Activated CD8-positive, alpha-beta T cell treated with anti-CD3 and anti-CD28 coated beads for 36 hours (primary cell): ENCODE results near the gene KIRREL3. TPM values are rescaled to one million over a fixed set of nuclear protein-coding genes. Genes with fewer than 3 reads are reported as not detected.

Experiments
- ATAC-seq: fragments of 200-7000 bp; cut with Tn5 transposase; one replicate; pipeline ENCODE4 v1.10.0; 2021; ENCODE audit warnings: mild to moderate bottlenecking, moderate library complexity
- CTCF ChIA-PET: fragments of 350-600 bp; sonication (Branson Sonifier 250); formaldehyde crosslinking; loops from one replicate; lab custom pipeline; 2021; ENCODE audit warnings: antibody characterized with exemption; lab: Charles Lee
- POLR2A ChIA-PET: fragments of 350-600 bp; sonication (Branson Sonifier 250); formaldehyde crosslinking; loops from one replicate; lab custom pipeline; 2021; ENCODE audit warnings: antibody characterized with exemption; lab: Charles Lee
- DNase-seq: peaks from one replicate; pipeline ENCODE4 v3.0.0-alpha.2; 2020
- H3K27ac Mint-ChIP-seq: one replicate; pipeline ENCODE4 v1.8.0; 2021; ENCODE audit warnings: mild to moderate bottlenecking, mixed read lengths
- H3K27me3 Mint-ChIP-seq: one replicate; pipeline ENCODE4 v1.8.0; 2021; ENCODE audit warnings: mixed read lengths
- H3K36me3 Mint-ChIP-seq: one replicate; pipeline ENCODE4 v1.8.0; 2021; ENCODE audit warnings: low read depth, mixed read lengths
- H3K4me1 Mint-ChIP-seq: one replicate; pipeline ENCODE4 v1.8.0; 2021; ENCODE audit warnings: low read depth, mixed read lengths
- H3K4me3 Mint-ChIP-seq: one replicate; pipeline ENCODE4 v1.8.0; 2021; ENCODE audit warnings: mild to moderate bottlenecking, moderate library complexity, mixed read lengths
- H3K9me3 Mint-ChIP-seq: one replicate; pipeline ENCODE4 v1.8.0; 2021; ENCODE audit warnings: mixed read lengths
- CTCF ChIP-seq: fragments of 200-600 bp; IDR thresholded peaks from one replicate; pipeline ENCODE4 v1.8.0; 2022; ENCODE audit warnings: antibody characterized with exemption, mild to moderate bottlenecking
- intact Hi-C: fragments of 100-400 bp; cut with micrococcal nuclease; formaldehyde crosslinking; loops from one replicate; pipeline ENCODE4 v1.10.0; 2022
- total RNA-seq, 2 experiments: library from RNA; stranded (reverse); gene quantifications; one replicate each; pipeline ENCODE4 v1.2.3, GENCODE V29; 2021

Gene KIRREL3
- total RNA-seq, 2 experiments from 2014 or later, result not detected

- no peaks in the 10 kb centered on the region for H3K9me3 Mint-ChIP-seq
- CTCF ChIA-PET, result no interaction called here
- H3K27ac Mint-ChIP-seq, result no peak overlapping the region
- intact Hi-C loops, result no loop called here
- H3K4me3 Mint-ChIP-seq, result no peak overlapping the region
- no peak for TF ChIP-seq CTCF
- DNase-seq (no peak), ATAC-seq (no peak)
- peaks cover 18% of the 10 kb centered on the region for H3K27me3 Mint-ChIP-seq
- POLR2A ChIA-PET, result no interaction called here
- no peaks in the 10 kb centered on the region for H3K4me1 Mint-ChIP-seq
- H3K36me3 Mint-ChIP-seq, result no peaks in the 10 kb centered on the region
Measured at GRCh38 chr11:126498281-126498680, 502.3 kb downstream of the KIRREL3 start.

DNA sequence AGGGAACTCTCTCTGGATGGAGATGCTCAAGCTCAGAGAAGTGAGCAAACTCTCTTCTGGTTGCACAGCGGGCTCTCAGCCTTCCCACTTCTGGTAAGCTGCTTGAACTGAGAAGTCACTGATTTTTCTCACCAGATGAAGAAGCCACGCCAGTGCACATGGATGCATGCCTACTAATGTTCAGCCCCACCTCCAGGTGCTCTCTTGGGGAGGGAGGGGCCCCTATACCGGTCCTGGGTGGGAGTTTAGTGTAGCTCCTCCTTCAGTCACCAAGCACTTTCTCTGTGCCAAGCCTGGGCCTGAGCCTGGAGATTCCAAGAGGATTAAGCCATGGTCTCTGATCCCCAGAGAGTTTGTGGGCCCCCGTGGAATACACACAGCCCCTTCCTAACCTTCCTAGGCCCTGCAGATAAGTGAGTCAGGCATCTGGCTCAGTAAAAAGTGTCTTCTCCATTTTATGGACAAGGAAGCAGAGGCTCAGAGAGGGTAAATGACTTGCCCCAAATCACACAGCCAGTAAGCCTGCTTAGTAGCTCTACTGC is 502.9 kb downstream of the KIRREL3 start:
- CTCF ChIA-PET, result interaction anchor here (0.8 kb wide), 1 partner anchor 17 kb away, joined by 4 read pairs; no protein-coding TSS in a partner anchor
- Mint-ChIP-seq H3K36me3 (no peaks in the 10 kb centered on the region), H3K9me3 (no peaks in the 10 kb centered on the region), H3K4me1 (no peaks in the 10 kb centered on the region), H3K4me3 (no peak overlapping the region), H3K27me3 (peaks cover 18% of the 10 kb centered on the region), H3K27ac (no peak overlapping the region)
- POLR2A ChIA-PET, result no interaction called here
- ATAC-seq, result no peak
- intact Hi-C loops, result no loop called here
- no peak for TF ChIP-seq CTCF
- DNase-seq, result no peak

DNA sequence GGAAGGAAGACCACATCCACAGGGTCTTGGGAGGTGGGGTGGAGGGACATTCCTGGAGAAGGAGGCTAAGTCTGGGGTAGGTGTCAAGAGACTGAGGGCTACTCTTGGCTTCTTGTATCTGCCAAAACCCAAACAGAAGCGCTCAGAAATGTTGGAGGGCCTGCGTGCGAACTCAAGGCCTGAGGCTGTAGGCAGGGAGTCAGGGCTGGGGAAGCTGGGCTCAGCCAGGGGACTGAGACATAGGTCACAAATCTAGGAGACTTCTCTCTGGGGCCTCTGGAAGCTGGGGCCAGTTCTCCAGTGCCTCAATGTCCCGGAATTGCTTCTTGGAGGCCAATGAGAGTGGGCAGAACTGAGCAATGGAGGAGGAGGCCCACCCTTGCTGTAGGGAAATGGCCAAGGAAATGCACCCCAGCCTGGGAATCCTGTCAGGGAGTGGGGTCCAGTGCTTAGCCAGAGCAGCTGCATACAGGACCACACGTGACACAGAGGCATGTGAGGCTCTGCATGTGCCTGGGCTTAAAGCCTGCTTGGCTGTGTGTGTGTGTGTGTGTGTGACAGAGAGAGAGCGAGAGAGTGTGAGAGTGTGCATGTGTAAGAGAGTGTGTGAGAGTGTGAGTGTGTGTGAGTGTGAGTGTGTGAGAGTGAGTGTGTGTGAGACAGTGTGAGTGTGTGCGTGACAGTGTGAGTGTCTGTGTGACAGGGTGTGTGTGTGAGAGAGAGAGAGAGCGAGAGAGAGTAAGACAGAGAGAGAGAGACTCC is 503.8 kb downstream of the KIRREL3 start:
- intact Hi-C loops, result no loop called here
- H3K27me3 Mint-ChIP-seq, result peaks cover 14% of the 10 kb centered on the region
- TF ChIP-seq CTCF, result no peak
- DNase-seq, result no peak
- H3K4me3 Mint-ChIP-seq, result no peak overlapping the region
- no peak for ATAC-seq
- POLR2A ChIA-PET, result no interaction called here
- no peaks in the 10 kb centered on the region for H3K9me3 Mint-ChIP-seq
- H3K4me1 Mint-ChIP-seq, result no peaks in the 10 kb centered on the region
- H3K36me3 Mint-ChIP-seq, result no peaks in the 10 kb centered on the region
- CTCF ChIA-PET, result interaction anchor here (1.3 to 1.7 kb wide), 2 partner anchors 15 to 55 kb away, joined by 5 read pairs; no protein-coding TSS in a partner anchor
- no peak overlapping the region for H3K27ac Mint-ChIP-seq

- intact Hi-C loops, result no loop called here
- ATAC-seq (no peak), DNase-seq (no peak)
- Mint-ChIP-seq H3K4me1 (no peaks in the 10 kb centered on the region), H3K27me3 (peaks cover 10% of the 10 kb centered on the region), H3K36me3 (no peaks in the 10 kb centered on the region), H3K9me3 (no peaks in the 10 kb centered on the region), H3K27ac (no peak overlapping the region), H3K4me3 (no peak overlapping the region)
- no peak for TF ChIP-seq CTCF
- POLR2A ChIA-PET, result no interaction called here
- CTCF ChIA-PET, result interaction anchor here (1.3 to 1.7 kb wide), 2 partner anchors 14 to 54 kb away, joined by 5 read pairs; no protein-coding TSS in a partner anchor
Measured at GRCh38 chr11:126495281-126496220, 505.0 kb downstream of the KIRREL3 start.
